Measurements from ENCODE around the gene PPP4R4.

PPP4R4 gene

GRCh38 chr14:94321421-94322271 lies 147.5 kb downstream of the PPP4R4 start:
- Histone ChIP-seq H4K20me1 (ENCODE audit: low read depth, low read length) (no peaks in the 10 kb centered on the region), H2AFZ (ENCODE audit: low read depth, low read length, severe bottlenecking) (no peak overlapping the region), H3K27ac (ENCODE audit: low read depth, low read length) (no peak overlapping the region), H3K36me3 (ENCODE audit: low read length) (no peaks in the 10 kb centered on the region), H3K4me3 (ENCODE audit: insufficient read depth, low read length, poor library complexity, severe bottlenecking) (no peak overlapping the region), H3K4me2 (ENCODE audit: low read depth, low read length, poor library complexity, severe bottlenecking) (no peak overlapping the region), H3K27me3 (ENCODE audit: low read length) (no peaks in the 10 kb centered on the region), H3K9me3 (ENCODE audit: insufficient read depth, low read length) (no peaks in the 10 kb centered on the region), H3K9me2 (replicated peaks; ENCODE audit: insufficient read depth, low read length) (no peaks in the 10 kb centered on the region), H3F3A (ENCODE audit: insufficient read depth) (no peaks in the 10 kb centered on the region), H3K9ac (ENCODE audit: low read length) (no peak overlapping the region), H3K79me2 (ENCODE audit: insufficient read depth, low read length) (no peaks in the 10 kb centered on the region)
- TF ChIP-seq EZH2phosphoT487 (conservative IDR thresholded peaks at IDR 0.05; ENCODE audit: low read length) (no peak), CTCF (IDR thresholded peaks at IDR 0.05; ENCODE audit: insufficient read depth, low read length, poor library complexity, severe bottlenecking) (no peak)

GRCh38 chr14:94322648-94323570 lies 148.8 kb downstream of the PPP4R4 start, which contains the start of gene SERPINA6:
TSS of gene SERPINA6 (minus strand) at chr14:94323336. CDS start at chr14:94314648, 8,688 bp downstream.
- Histone ChIP-seq H2AFZ (ENCODE audit: low read depth, low read length, severe bottlenecking) (no peak within 1 kb of the TSS), H4K20me1 (ENCODE audit: low read depth, low read length) (no peaks in the 10 kb centered on the region), H3K27ac (ENCODE audit: low read depth, low read length) (no peak within 1 kb of the TSS), H3K4me2 (ENCODE audit: low read depth, low read length, poor library complexity, severe bottlenecking) (no peak within 1 kb of the TSS), H3K79me2 (ENCODE audit: insufficient read depth, low read length) (no peaks in the 10 kb centered on the region), H3K9me3 (ENCODE audit: insufficient read depth, low read length) (no peaks in the 10 kb centered on the region), H3K9me2 (replicated peaks; ENCODE audit: insufficient read depth, low read length) (no peaks in the 10 kb centered on the region), H3F3A (ENCODE audit: insufficient read depth) (no peaks in the 10 kb centered on the region), H3K27me3 (ENCODE audit: low read length) (no peaks in the 10 kb centered on the region), H3K36me3 (ENCODE audit: low read length) (no peaks in the 10 kb centered on the region), H3K4me3 (ENCODE audit: insufficient read depth, low read length, poor library complexity, severe bottlenecking) (no peak within 1 kb of the TSS), H3K9ac (ENCODE audit: low read length) (no peak within 1 kb of the TSS)
- TF ChIP-seq EZH2phosphoT487 (conservative IDR thresholded peaks at IDR 0.05; ENCODE audit: low read length) (no peak), CTCF (IDR thresholded peaks at IDR 0.05; ENCODE audit: insufficient read depth, low read length, poor library complexity, severe bottlenecking) (no peak)

GRCh38 chr14:94328196-94328595 lies 154.1 kb downstream of the PPP4R4 start:
- no peaks in the 10 kb centered on the region for H3K79me2 ChIP-seq (ENCODE audit: insufficient read depth, low read length)
- TF ChIP-seq CTCF (IDR thresholded peaks at IDR 0.05; ENCODE audit: insufficient read depth, low read length, poor library complexity, severe bottlenecking) (no peak), EZH2phosphoT487 (conservative IDR thresholded peaks at IDR 0.05; ENCODE audit: low read length) (no peak)
- H2AFZ ChIP-seq (ENCODE audit: low read depth, low read length, severe bottlenecking), result no peak overlapping the region
- no peak overlapping the region for H3K27ac ChIP-seq (ENCODE audit: low read depth, low read length)
- H3K9me2 ChIP-seq (replicated peaks; ENCODE audit: insufficient read depth, low read length), result no peaks in the 10 kb centered on the region
- no peak overlapping the region for H3K4me2 ChIP-seq (ENCODE audit: low read depth, low read length, poor library complexity, severe bottlenecking)
- no peak overlapping the region for H3K9ac ChIP-seq (ENCODE audit: low read length)
- no peak overlapping the region for H3K4me3 ChIP-seq (ENCODE audit: insufficient read depth, low read length, poor library complexity, severe bottlenecking)
- no peaks in the 10 kb centered on the region for H3K27me3 ChIP-seq (ENCODE audit: low read length)
- H3K36me3 ChIP-seq (ENCODE audit: low read length), result no peaks in the 10 kb centered on the region
- H3K9me3 ChIP-seq (ENCODE audit: insufficient read depth, low read length), result no peaks in the 10 kb centered on the region
- H3F3A ChIP-seq (ENCODE audit: insufficient read depth), result no peaks in the 10 kb centered on the region
- no peaks in the 10 kb centered on the region for H4K20me1 ChIP-seq (ENCODE audit: low read depth, low read length)
